DND-41 (cell line): ENCODE results near the gene CTSE.

Experiments used
- ATAC-seq: fragments of 200-7000 bp; cut with Tn5 transposase; 3 replicates; pipeline ENCODE4 v1.9.1; 2021; ENCODE audit warnings: low read depth; ENCODE audit not compliant: insufficient read depth
- DNase-seq: peaks from one replicate; pipeline ENCODE4 v3.0.0-alpha.2; 2020
- H2AFZ ChIP-seq: 2 replicates; pipeline ENCODE4 v1.6.0; 2012; ENCODE audit warnings: low read depth, low read length
- H3K27ac ChIP-seq: 2 replicates; pipeline ENCODE4 v1.5.1; 2012; ENCODE audit warnings: low read length, inconsistent platforms
- H3K27me3 ChIP-seq: fragments of 200-600 bp; sonication (generic); 2 replicates; pipeline ENCODE4 v1.6.0; 2012; ENCODE audit warnings: low read length, mild to moderate bottlenecking, inconsistent platforms; ENCODE audit not compliant: insufficient read depth, poor library complexity
- H3K36me3 ChIP-seq: 2 replicates; pipeline ENCODE4 v1.5.1; 2012; ENCODE audit warnings: low read length, inconsistent platforms; ENCODE audit not compliant: insufficient read depth
- H3K4me1 ChIP-seq: 2 replicates; pipeline ENCODE4 v1.5.1; 2012; ENCODE audit warnings: mild to moderate bottlenecking, low read length; ENCODE audit not compliant: insufficient read depth
- H3K4me2 ChIP-seq: 2 replicates; pipeline ENCODE4 v1.6.0; 2012; ENCODE audit warnings: mild to moderate bottlenecking, moderate library complexity, low read length, inconsistent platforms; ENCODE audit not compliant: insufficient read depth
- H3K4me3 ChIP-seq, 2 experiments: fragments of 200-600 bp in 1 of 2; shearing (Covaris generic) in 1 of 2; 2 replicates each; pipeline ENCODE4 v1.5.1; 2012 to 2016; ENCODE audit warnings: inconsistent platforms in 2 of 2, low read length in 2 of 2, mild to moderate bottlenecking in 2 of 2, low read depth in 1 of 2, moderate library complexity in 1 of 2
- H3K79me2 ChIP-seq: 2 replicates; pipeline ENCODE4 v1.6.0; 2012; ENCODE audit warnings: low read length, inconsistent platforms; ENCODE audit not compliant: insufficient read depth
- H3K9ac ChIP-seq: 2 replicates; pipeline ENCODE4 v1.6.0; 2012; ENCODE audit warnings: low read depth, mild to moderate bottlenecking, inconsistent platforms, low read length, moderate library complexity
- H3K9me3 ChIP-seq: 2 replicates; pipeline ENCODE4 v1.5.1; 2012; ENCODE audit warnings: low read length, moderate library complexity, mild to moderate bottlenecking, inconsistent platforms; ENCODE audit not compliant: insufficient read depth, severe bottlenecking
- H4K20me1 ChIP-seq: 2 replicates; pipeline ENCODE4 v1.6.0; 2012; ENCODE audit warnings: low read length; ENCODE audit not compliant: insufficient read depth
- CTCF ChIP-seq: IDR thresholded peaks from 2 replicates; pipeline ENCODE4 v1.5.1; 2012; ENCODE audit warnings: borderline replicate concordance, low read length, moderate library complexity, mild to moderate bottlenecking; ENCODE audit not compliant: poor library complexity, severe bottlenecking; ENCODE audit errors: extremely low read depth
- EZH2 ChIP-seq: IDR thresholded peaks from 3 replicates; pipeline ENCODE4 v1.6.1; 2012; ENCODE audit warnings: borderline replicate concordance, low read depth, mild to moderate bottlenecking, moderate library complexity, low read length, inconsistent platforms; ENCODE audit not compliant: severe bottlenecking

Gene CTSE

GRCh38 chr1:206050655-206051235, 27.1 kb upstream of the CTSE start:
- DNase-seq (peak; percentile 45), ATAC-seq (peak; percentile 87)
- no peaks in the 10 kb centered on the region for H3K79me2 ChIP-seq
- TF ChIP-seq EZH2 = no peak
- no peak for TF ChIP-seq CTCF
- no peak overlapping the region for H2AFZ ChIP-seq
- no peaks in the 10 kb centered on the region for H3K9me3 ChIP-seq
- peaks cover 19% of the 10 kb centered on the region for H3K27me3 ChIP-seq
- H3K4me1 ChIP-seq = no peaks in the 10 kb centered on the region; the same call in 1 of the 2 replicates
- no peak overlapping the region for H3K9ac ChIP-seq
- no peak overlapping the region for H3K4me3 ChIP-seq
- H3K27ac ChIP-seq = no peak overlapping the region
- H3K4me2 ChIP-seq = no peak overlapping the region
- H3K36me3 ChIP-seq = no peaks in the 10 kb centered on the region
- H4K20me1 ChIP-seq = no peaks in the 10 kb centered on the region

GRCh38 chr1:206049919-206050600, 26.4 kb upstream of the CTSE start:
- Histone ChIP-seq H3K4me2 (no peak overlapping the region), H3K27ac (no peak overlapping the region), H4K20me1 (no peaks in the 10 kb centered on the region), H3K4me3 (no peak overlapping the region), H3K4me1 (no peaks in the 10 kb centered on the region; the same call in 1 of the 2 replicates), H3K27me3 (peaks cover 19% of the 10 kb centered on the region), H3K79me2 (no peaks in the 10 kb centered on the region), H3K9ac (no peak overlapping the region), H2AFZ (no peak overlapping the region), H3K36me3 (no peaks in the 10 kb centered on the region), H3K9me3 (no peaks in the 10 kb centered on the region)
- no peak for DNase-seq
- TF ChIP-seq EZH2 = no peak
- TF ChIP-seq CTCF = no peak
- ATAC-seq = no peak

GRCh38 chr1:206049293-206049692, 25.6 kb upstream of the CTSE start:
- H4K20me1 ChIP-seq = no peaks in the 10 kb centered on the region
- H2AFZ ChIP-seq = no peak overlapping the region
- no peaks in the 10 kb centered on the region; the same call in 1 of the 2 replicates for H3K4me1 ChIP-seq
- H3K4me2 ChIP-seq = no peak overlapping the region
- H3K4me3 ChIP-seq = no peak overlapping the region
- DNase-seq (no peak), ATAC-seq (no peak)
- H3K27ac ChIP-seq = no peak overlapping the region
- no peaks in the 10 kb centered on the region for H3K36me3 ChIP-seq
- H3K79me2 ChIP-seq = no peaks in the 10 kb centered on the region
- H3K27me3 ChIP-seq = peaks cover 19% of the 10 kb centered on the region
- no peak overlapping the region for H3K9ac ChIP-seq
- TF ChIP-seq CTCF (no peak), EZH2 (no peak)
- no peaks in the 10 kb centered on the region for H3K9me3 ChIP-seq
